H1 (cell line): ENCODE data around the gene SMU1. TPM values are rescaled to one million over a fixed set of nuclear protein-coding genes. Genes with fewer than 3 reads are reported as not detected.

Experiments used
- CTCF ChIA-PET: fragments of 300-600 bp; sonication (Branson Sonifier 250); formaldehyde crosslinking; loops from one replicate; lab custom pipeline; 2021; ENCODE audit not compliant: partially characterized antibody; lab: Charles Lee
- POLR2A ChIA-PET: fragments of 300-600 bp; sonication (Branson Sonifier 250); formaldehyde crosslinking; loops from one replicate; lab custom pipeline; 2021; ENCODE audit warnings: inconsistent platforms; ENCODE audit not compliant: partially characterized antibody; lab: Charles Lee
- DNase-seq, 2 experiments: peaks; one replicate each; pipeline versions ENCODE4 v3.0.0 to v3.0.0-alpha.2; 2010 to 2022; ENCODE audit warnings: low spot score in 2 of 2, low read depth in 1 of 2, mixed read lengths in 1 of 2
- FAIRE-seq: peaks from 2 replicates; lab custom pipeline; 2011; peaks lifted over from hg19 to GRCh38; lab: Jason Lieb, UNC
- H2AFZ ChIP-seq: 2 replicates; pipeline ENCODE4 v1.8.1; 2012; ENCODE audit warnings: low read length, inconsistent platforms
- H2AK5ac ChIP-seq: 2 replicates; pipeline ENCODE4 v1.6.1; 2013; ENCODE audit warnings: low read depth, low read length
- H2BK120ac ChIP-seq: replicated peaks from 2 replicates; pipeline ENCODE3; 2013; ENCODE audit warnings: low read depth, low read length, inconsistent platforms
- H2BK12ac ChIP-seq: 2 replicates; pipeline ENCODE4 v1.6.1; 2013; ENCODE audit warnings: low read depth, low read length
- H2BK15ac ChIP-seq: 2 replicates; pipeline ENCODE4 v1.6.1; 2013; ENCODE audit warnings: low read length
- H2BK20ac ChIP-seq: 2 replicates; pipeline ENCODE4 v1.6.1; 2013; ENCODE audit warnings: low read length
- H2BK5ac ChIP-seq: 2 replicates; pipeline ENCODE4 v1.6.1; 2013; ENCODE audit warnings: low read depth, low read length
- H3K14ac ChIP-seq: 2 replicates; pipeline ENCODE4 v1.6.1; 2013; ENCODE audit warnings: inconsistent platforms; ENCODE audit not compliant: insufficient read length
- H3K18ac ChIP-seq: 2 replicates; pipeline ENCODE4 v1.6.1; 2013; ENCODE audit warnings: low read length; ENCODE audit errors: extremely low read depth
- H3K23ac ChIP-seq: 2 replicates; pipeline ENCODE4 v1.6.1; 2013; ENCODE audit warnings: inconsistent platforms; ENCODE audit not compliant: insufficient read length
- H3K23me2 ChIP-seq: 2 replicates; pipeline ENCODE4 v1.6.1; 2013; ENCODE audit warnings: low read depth, low read length
- H3K27ac ChIP-seq: 2 replicates; pipeline ENCODE4 v1.6.1; 2011; ENCODE audit warnings: low read depth, low read length, inconsistent platforms
- H3K27me3 ChIP-seq, 4 experiments: replicated peaks in 1 of 4; 1 replicate in 1 of 4; 2 replicates in 3 of 4; pipeline versions ENCODE4 v1.6.1 to v1.8.1; 2011 to 2013; ENCODE audit warnings: low read length in 3 of 4, mild to moderate bottlenecking in 3 of 4, inconsistent platforms in 2 of 4, mixed read lengths in 2 of 4, moderate library complexity in 1 of 4; ENCODE audit not compliant: control insufficient read depth in 3 of 4, insufficient read depth in 3 of 4; ENCODE audit errors: extremely low read depth in 1 of 4
- H3K36me3 ChIP-seq, 4 experiments: 2 replicates each; pipeline versions ENCODE4 v1.6.1 to v1.8.1; 2011 to 2013; ENCODE audit warnings: mild to moderate bottlenecking in 4 of 4, low read length in 3 of 4, moderate library complexity in 2 of 4, control low read depth in 1 of 4, inconsistent platforms in 1 of 4; ENCODE audit not compliant: insufficient read depth in 4 of 4, control insufficient read depth in 2 of 4
- H3K4ac ChIP-seq: replicated peaks from 2 replicates; pipeline ENCODE3; 2013; ENCODE audit warnings: low read length, low read depth, mixed read lengths, inconsistent platforms; ENCODE audit not compliant: insufficient read length
- H3K4me1 ChIP-seq, 4 experiments: replicated peaks in 1 of 4; 1 replicate in 1 of 4; 2 replicates in 3 of 4; pipeline versions ENCODE4 v1.6.1 to v1.8.1; 2011 to 2013; ENCODE audit warnings: low read length in 3 of 4, inconsistent platforms in 2 of 4, mixed read lengths in 1 of 4; ENCODE audit not compliant: insufficient read depth in 4 of 4, control insufficient read depth in 3 of 4
- H3K4me2 ChIP-seq, 2 experiments: 2 replicates each; pipeline versions ENCODE4 v1.6.1 to v1.8.1; 2011 to 2013; ENCODE audit warnings: low read depth in 2 of 2, low read length in 2 of 2, control low read depth in 1 of 2, inconsistent platforms in 1 of 2, mild to moderate bottlenecking in 1 of 2; ENCODE audit not compliant: insufficient read depth in 1 of 2
- H3K4me3 ChIP-seq, 4 experiments: fragments of 200-600, 300-600 bp in 1 of 4; sonication (generic), shearing (Covaris generic), sonication (Bioruptor Twin) in 1 of 4; 2 replicates each; pipeline versions ENCODE4 v1.5.1 to v1.8.1; 2011 to 2016; ENCODE audit warnings: low read length in 4 of 4, low read depth in 3 of 4, control low read depth in 2 of 4, inconsistent platforms in 2 of 4, mild to moderate bottlenecking in 2 of 4, mixed read lengths in 1 of 4, moderate library complexity in 1 of 4; ENCODE audit not compliant: insufficient read depth in 2 of 4; ENCODE audit errors: extremely low read depth in 1 of 4
- H3K56ac ChIP-seq: replicated peaks from 2 replicates; pipeline ENCODE3; 2013; ENCODE audit warnings: low read depth, mild to moderate bottlenecking, mixed read lengths, low read length, inconsistent platforms; ENCODE audit not compliant: insufficient read length
- H3K79me1 ChIP-seq: 2 replicates; pipeline ENCODE4 v1.6.1; 2013; ENCODE audit warnings: low read depth, low read length, control low read depth
- H3K79me2 ChIP-seq, 2 experiments: 2 replicates each; pipeline versions ENCODE4 v1.6.1 to v1.8.1; 2012 to 2013; ENCODE audit warnings: low read length in 2 of 2, mild to moderate bottlenecking in 2 of 2, inconsistent platforms in 1 of 2; ENCODE audit not compliant: insufficient read depth in 2 of 2, control insufficient read depth in 1 of 2
- H3K9ac ChIP-seq, 4 experiments: replicated peaks in 1 of 4; 1 replicate in 1 of 4; 2 replicates in 3 of 4; pipeline versions ENCODE4 v1.6.1 to v1.8.1; 2011 to 2013; ENCODE audit warnings: low read depth in 3 of 4, low read length in 3 of 4, control low read depth in 2 of 4, mild to moderate bottlenecking in 2 of 4, moderate library complexity in 2 of 4, inconsistent platforms in 1 of 4; ENCODE audit errors: extremely low read depth in 1 of 4
- H3K9me3 ChIP-seq, 2 experiments: 2 replicates each; pipeline versions ENCODE4 v1.6.1 to v1.8.1; 2012 to 2013; ENCODE audit warnings: mild to moderate bottlenecking in 2 of 2, moderate library complexity in 2 of 2, control low read depth in 1 of 2, inconsistent platforms in 1 of 2, low read depth in 1 of 2, low read length in 1 of 2, mixed read lengths in 1 of 2; ENCODE audit not compliant: insufficient read depth in 2 of 2
- H4K20me1 ChIP-seq, 2 experiments: replicated peaks in 1 of 2; 2 replicates each; pipeline versions ENCODE3 to v1.8.1; 2011 to 2013; ENCODE audit warnings: inconsistent platforms in 2 of 2, low read length in 2 of 2, mild to moderate bottlenecking in 1 of 2; ENCODE audit not compliant: insufficient read depth in 2 of 2, control insufficient read depth in 1 of 2
- H4K5ac ChIP-seq: 2 replicates; pipeline ENCODE4 v1.6.1; 2013; ENCODE audit warnings: low read length, low read depth, mixed read lengths, inconsistent platforms; ENCODE audit not compliant: insufficient read length
- H4K8ac ChIP-seq: 2 replicates; pipeline ENCODE4 v1.8.0; 2013; ENCODE audit warnings: mild to moderate bottlenecking, moderate library complexity, low read length, inconsistent platforms; ENCODE audit not compliant: insufficient read depth; ENCODE audit errors: extremely low read depth
- H4K91ac ChIP-seq: replicated peaks from 2 replicates; pipeline ENCODE3; 2013; ENCODE audit warnings: low read length, mixed read lengths, inconsistent platforms; ENCODE audit not compliant: insufficient read length
- JUN ChIP-seq: IDR thresholded peaks from 2 replicates; pipeline ENCODE4 v1.6.1; 2011; ENCODE audit warnings: low read depth, mild to moderate bottlenecking, improper control_type of control experiment, low read length
- PHF8 ChIP-seq: fragments of 200-600 bp; sonication (generic); conservative IDR thresholded peaks from 2 replicates; pipeline ENCODE4 v1.7.1; 2012; ENCODE audit warnings: low read depth, mild to moderate bottlenecking, inconsistent platforms, low read length, moderate library complexity
- SIX5 ChIP-seq: IDR thresholded peaks from 2 replicates; pipeline ENCODE4 v1.6.1; 2011; ENCODE audit warnings: mild to moderate bottlenecking, low read depth, low read length
- SP2 ChIP-seq: IDR thresholded peaks from 2 replicates; pipeline ENCODE4 v1.6.1; 2012; ENCODE audit warnings: mild to moderate bottlenecking, low read length, inconsistent platforms
- SRF ChIP-seq: IDR thresholded peaks from 2 replicates; pipeline ENCODE4 v1.6.1; 2011; ENCODE audit warnings: mild to moderate bottlenecking, low read depth, low read length, moderate library complexity
- WGBS, 2 experiments: shearing (Covaris generic) in 1 of 2; methylation state at CpG; one replicate each; pipeline versions ENCODE4 v1.1.6 to v1.1.7; 2013 to 2015; ENCODE audit warnings: low lambda C conversion rate in 2 of 2, mixed read lengths in 2 of 2, inconsistent platforms in 1 of 2, low coverage in 1 of 2, missing lambda C conversion rate in 1 of 2; ENCODE audit not compliant: insufficient replicate concordance in 2 of 2, insufficient coverage in 1 of 2, insufficient read length in 1 of 2; ENCODE audit errors: extremely low coverage in 1 of 2, missing lambda C conversion rate in 1 of 2; 5-methylcytosine and 5-hydroxymethylcytosine counted together
- polyA plus RNA-seq, 7 experiments: library from polyadenylated mRNA; depleted of rRNA in 3 of 7; stranded (reverse) in 5 of 7; unstranded in 2 of 7; fragments of >200 nt in 5 of 7; fragments of 200-250 nt in 2 of 7; gene quantifications; 1 replicate in 5 of 7; 2 replicates in 1 of 7; 4 replicates in 1 of 7; pipeline versions ENCODE4 v1.2.1 to v1.2.3, GENCODE V29; 2011 to 2013; ENCODE audit warnings: missing spikeins in 2 of 7, mixed read lengths in 2 of 7
- total RNA-seq: library from RNA; stranded (reverse); fragmentation: NEBNext Ultra II Directional; extraction: Animal tissue kit (Norgen Biotek cat#: 25700); gene quantifications from 2 replicates; pipeline ENCODE4 v1.2.1, GENCODE V29; 2021
- TF ChIP-seq, protein P1 (sequence below): IDR thresholded peaks from 2 replicates; pipeline ENCODE4 v1.6.1; 2012; ENCODE audit warnings: inconsistent platforms

SMU1 gene
- total and polyA plus RNA-seq, 2 of the 8 experiments (the other 6 are each of a cell fraction or from before 2014, with no cell fraction given), result 8.4 to 26.0 TPM

GRCh38 chr9:33049680-33050361 lies 26.7 kb downstream of the SMU1 start:
- Histone ChIP-seq H3K14ac (no peak overlapping the region), H3K4me2 (no peak overlapping the region), H3K18ac (no peak overlapping the region), H3K79me1 (no peaks in the 10 kb centered on the region), H4K5ac (no peak overlapping the region), H2AK5ac (no peak overlapping the region), H2BK12ac (no peak overlapping the region), H2BK20ac (no peak overlapping the region), H3K9ac (no peak overlapping the region), H3K4me1 (no peaks in the 10 kb centered on the region), H3K4ac (no peak overlapping the region), H3K79me2 (no peaks in the 10 kb centered on the region), H3K27me3 (no peaks in the 10 kb centered on the region), H3K27ac (no peak overlapping the region), H4K20me1 (peaks cover 0 to 5% of the 10 kb centered on the region in 2 experiments), H3K56ac (no peak overlapping the region), H4K91ac (no peak overlapping the region), H4K8ac (no peak overlapping the region), H2BK15ac (no peak overlapping the region), H2BK120ac (no peak overlapping the region), H2AFZ (no peak overlapping the region), H3K4me3 (no peak overlapping the region), H2BK5ac (no peak overlapping the region), H3K23me2 (no peaks in the 10 kb centered on the region), H3K9me3 (no peaks in the 10 kb centered on the region), H3K23ac (no peak overlapping the region), H3K36me3 (peaks cover 4 to 39% (median 24%) of the 10 kb centered on the region in 4 experiments)
- CTCF ChIA-PET, result no interaction called here
- no peak for DNase-seq
- FAIRE-seq, result no peak
- POLR2A ChIA-PET, result interaction anchor here (1.7 to 2.2 kb wide), 2 partner anchors 23 to 25 kb away, joined by 4 to 11 read pairs; partner anchors contain the start of gene DNAJA1
- 82% methylated on average over 2 of the region's 2 CpGs; no CpG with 5 or more reads in 1 of the 2 experiments for WGBS, 2 experiments
- TF ChIP-seq PHF8, result no peak
- TF ChIP-seq, protein P1, sequence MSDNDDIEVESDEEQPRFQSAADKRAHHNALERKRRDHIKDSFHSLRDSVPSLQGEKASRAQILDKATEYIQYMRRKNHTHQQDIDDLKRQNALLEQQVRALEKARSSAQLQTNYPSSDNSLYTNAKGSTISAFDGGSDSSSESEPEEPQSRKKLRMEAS, result no peak
- TF ChIP-seq SIX5, result no peak
- TF ChIP-seq SRF, result no peak
- TF ChIP-seq SP2, result no peak
- TF ChIP-seq JUN, result no peak
